GM18499 (cell line): ENCODE measurements around the gene EPHA2.
"Not testable (repeated sequence)": the region's sequence is repeated elsewhere in the genome, so short reads cannot be mapped to it uniquely, and the experiment has no call there.

ENCODE experiments used
- ATAC-seq: cut with Tn5 transposase; IDR thresholded peaks from one replicate; pipeline ENCODE4 v1.9.1; 2021; ENCODE audit warnings: moderate number of reproducible peaks; ENCODE audit not compliant: insufficient read depth, unreplicated experiment

The EPHA2 gene

DNA sequence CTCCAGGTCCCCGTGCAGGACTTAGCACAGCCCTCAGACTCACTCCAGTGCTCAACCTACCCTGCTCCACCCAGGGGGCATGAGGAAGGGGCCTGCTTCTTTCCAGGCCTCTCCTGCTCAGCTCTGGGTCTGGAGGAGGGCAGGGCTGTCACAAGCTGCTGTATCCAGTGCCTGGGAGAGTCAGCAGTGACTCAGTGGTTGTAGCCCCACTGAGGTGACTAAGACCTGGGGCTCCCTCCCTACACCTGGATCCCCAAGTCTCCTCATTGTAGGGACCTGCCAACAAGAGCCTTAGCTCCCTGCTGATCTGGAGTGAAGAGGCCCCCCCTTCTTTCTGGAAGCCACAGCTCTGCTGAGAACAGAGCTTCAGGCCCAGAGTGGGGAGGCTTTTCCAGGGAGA, 46.3 kb downstream of the EPHA2 start:
- ATAC-seq, result no peak

- not testable (repeated sequence) for ATAC-seq
These were observed 48.8 kb downstream of the EPHA2 start for GRCh38 chr1:16107039-16107438.

- no peak for ATAC-seq
These were observed 54.2 kb downstream of the EPHA2 start for GRCh38 chr1:16101623-16102022.

DNA sequence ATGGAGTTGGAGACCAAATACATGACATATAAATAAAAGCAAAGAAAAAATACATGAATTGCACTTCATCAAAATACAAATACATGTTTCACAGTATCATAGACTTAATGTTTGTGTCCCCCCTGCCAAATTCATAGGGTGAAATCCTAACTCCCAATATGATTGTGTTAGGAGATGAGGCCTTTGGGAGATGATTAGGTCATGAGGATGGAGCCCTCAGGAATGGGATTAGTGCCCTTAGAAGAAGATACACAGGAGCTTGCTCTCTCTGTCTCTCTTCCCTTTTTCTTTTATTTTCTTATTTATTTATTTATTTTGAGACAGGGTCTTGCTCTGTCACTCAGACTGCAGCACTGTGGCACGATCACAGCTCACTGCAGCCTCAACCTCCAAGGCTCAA, 56.5 kb downstream of the EPHA2 start:
- no peak for ATAC-seq

- ATAC-seq, result no peak
These were observed 60.4 kb downstream of the EPHA2 start for GRCh38 chr1:16095447-16095846.

DNA sequence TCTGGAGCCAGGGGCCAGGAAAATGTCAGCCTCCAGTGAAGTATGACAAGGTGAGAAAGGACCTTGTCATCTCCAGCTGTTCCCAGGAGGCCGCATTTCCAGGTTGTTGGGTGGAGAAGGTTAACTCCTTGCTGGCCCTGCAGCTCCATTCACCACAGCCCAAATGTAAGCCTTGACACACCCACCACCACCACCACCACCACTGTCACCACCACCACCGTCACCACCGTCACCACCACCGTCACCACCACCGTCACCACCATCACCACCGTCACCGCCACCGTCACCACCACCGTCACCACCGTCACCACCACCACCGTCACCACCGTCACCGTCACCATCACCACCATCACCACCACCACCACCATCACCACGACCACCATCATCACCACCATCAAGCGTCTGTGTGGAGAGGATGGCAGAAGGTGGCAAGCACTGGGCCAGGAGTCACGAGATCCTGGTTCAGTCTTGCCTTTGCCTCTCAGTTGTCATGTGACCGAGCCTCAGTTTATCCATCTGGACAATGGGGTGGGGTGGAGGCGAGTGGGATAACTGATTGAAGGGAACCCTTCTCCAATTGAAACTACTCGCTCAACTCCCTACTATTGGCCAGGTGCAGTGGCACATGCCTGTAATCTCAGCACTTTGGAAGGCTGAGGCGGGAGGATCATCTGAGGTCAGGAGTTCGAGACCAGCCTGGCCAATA, 61.3 kb downstream of the EPHA2 start:
- ATAC-seq, result no peak

DNA sequence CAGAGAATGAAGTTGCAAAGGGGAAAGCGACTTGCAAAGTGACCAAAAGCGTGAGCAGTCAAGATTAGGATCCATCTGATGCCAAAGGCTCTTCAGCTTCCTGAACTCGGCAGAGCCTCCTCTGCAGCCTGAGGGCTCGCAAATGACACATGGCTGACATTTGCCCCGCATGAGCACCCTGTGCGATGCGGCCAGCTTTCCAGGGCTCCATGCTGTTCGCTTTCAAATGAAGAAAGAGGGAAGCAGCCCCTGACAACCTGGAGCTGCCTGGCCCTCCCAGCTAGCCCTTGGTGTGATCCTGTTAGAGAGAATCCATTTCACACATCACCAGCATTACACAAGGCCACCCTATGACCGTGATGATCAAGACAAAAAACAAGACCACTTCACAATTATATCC, 62.3 kb downstream of the EPHA2 start:
- no peak for ATAC-seq

DNA sequence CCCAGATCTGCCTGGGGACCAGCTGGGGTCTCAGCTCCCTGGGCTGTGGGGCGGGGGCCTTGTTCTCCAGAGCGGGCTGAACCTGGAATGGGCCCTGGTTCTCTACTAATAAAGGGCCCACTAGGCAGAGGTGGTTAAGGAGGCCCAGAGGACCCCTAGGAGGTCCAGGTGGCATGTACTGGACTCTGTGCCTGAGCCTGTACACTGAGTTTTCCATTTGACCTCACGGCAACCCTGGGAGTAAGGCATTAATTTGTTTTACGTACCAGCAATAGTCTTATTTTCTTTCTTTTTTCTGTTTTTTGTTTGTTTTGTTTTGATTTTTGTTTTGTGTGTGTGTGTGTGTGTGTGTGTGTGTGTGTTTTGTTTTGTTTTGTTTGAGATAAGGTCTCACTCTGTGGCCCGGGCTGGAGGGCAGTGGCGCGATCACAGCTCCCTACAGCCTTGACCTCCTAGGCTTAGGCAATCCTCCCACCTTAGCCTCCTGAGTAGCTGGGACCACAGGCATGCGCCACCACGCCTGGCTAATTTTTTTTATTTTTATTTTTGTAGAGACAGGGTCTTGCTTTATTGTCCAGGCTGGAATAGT, 62.9 kb downstream of the EPHA2 start:
- ATAC-seq, result no peak

GRCh38 chr1:16092097-16092922, 63.6 kb downstream of the EPHA2 start:
- no peak for ATAC-seq

- ATAC-seq, result no peak
These were observed 64.6 kb downstream of the EPHA2 start for GRCh38 chr1:16091296-16091695.

GRCh38 chr1:16090076-16090826, 65.6 kb downstream of the EPHA2 start:
- ATAC-seq, result no peak

GRCh38 chr1:16088996-16089395, 66.9 kb downstream of the EPHA2 start:
- ATAC-seq, result no peak

- no peak for ATAC-seq
These were observed 67.4 kb downstream of the EPHA2 start for GRCh38 chr1:16088351-16088911.

DNA sequence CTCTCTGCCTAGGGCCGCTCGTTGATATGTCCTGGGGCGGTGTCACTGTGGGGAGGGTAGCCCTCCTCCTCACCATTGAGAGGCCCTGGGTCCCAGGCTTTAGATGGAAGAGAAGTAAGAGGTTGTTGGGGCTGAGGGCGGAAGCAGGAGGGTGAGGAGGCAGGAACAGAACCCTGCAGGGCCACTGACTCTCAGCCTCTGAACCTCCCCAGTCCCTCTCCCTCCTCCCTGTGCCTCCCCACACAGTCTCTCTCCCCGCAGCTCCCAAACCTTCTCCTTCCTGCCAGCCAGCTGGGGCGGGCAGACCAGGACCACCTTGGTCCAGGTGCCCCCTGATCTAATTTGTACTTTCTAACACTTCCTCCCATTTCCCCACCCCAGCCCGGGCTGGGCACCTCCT, 68.1 kb downstream of the EPHA2 start:
- no peak for ATAC-seq

DNA sequence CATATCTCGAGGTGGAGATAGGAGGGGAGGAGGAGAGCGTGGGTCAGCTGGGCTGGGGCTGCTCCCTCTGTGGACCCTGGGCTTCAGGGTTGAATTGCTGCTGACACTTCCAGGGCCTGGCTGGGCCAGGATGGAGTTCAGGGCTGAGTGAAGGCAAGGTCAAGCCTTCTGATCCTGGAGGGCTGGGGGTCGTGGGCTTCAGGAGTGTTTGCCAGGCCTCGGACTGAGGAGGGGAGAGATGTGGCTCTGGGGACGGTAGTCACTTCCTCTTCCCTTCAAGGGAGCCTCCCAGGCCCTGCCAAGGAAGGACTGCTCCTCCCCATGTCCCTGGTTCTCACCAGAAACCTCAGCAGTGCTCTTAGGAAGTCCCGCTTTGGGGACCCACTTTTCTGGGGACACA, 70.3 kb downstream of the EPHA2 start:
- ATAC-seq, result no peak

DNA sequence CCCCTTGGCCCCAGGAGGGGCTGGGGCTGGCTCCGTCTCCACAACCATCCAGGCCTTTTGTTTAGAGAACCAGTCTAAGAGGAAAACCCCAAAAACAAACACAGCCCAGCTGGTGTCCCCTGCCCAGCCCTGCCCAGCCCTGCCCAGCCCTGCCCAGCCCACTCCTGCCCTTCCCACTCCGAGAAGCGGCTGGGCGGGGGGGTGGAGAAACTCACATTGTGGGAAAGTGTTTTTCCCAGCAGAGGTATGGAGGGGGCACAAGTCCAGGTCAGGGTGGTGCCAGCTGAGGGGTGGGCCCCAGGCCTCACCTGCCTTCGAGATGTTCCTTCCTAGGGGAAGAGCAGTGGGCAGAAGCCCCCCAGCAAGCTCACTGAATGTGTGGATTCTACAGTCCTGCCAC, 72.4 kb downstream of the EPHA2 start:
- no peak for ATAC-seq

GRCh38 chr1:16082283-16083038, 73.4 kb downstream of the EPHA2 start:
- no peak for ATAC-seq

- ATAC-seq, result no peak
These were observed 74.2 kb downstream of the EPHA2 start for GRCh38 chr1:16081636-16082035.

DNA sequence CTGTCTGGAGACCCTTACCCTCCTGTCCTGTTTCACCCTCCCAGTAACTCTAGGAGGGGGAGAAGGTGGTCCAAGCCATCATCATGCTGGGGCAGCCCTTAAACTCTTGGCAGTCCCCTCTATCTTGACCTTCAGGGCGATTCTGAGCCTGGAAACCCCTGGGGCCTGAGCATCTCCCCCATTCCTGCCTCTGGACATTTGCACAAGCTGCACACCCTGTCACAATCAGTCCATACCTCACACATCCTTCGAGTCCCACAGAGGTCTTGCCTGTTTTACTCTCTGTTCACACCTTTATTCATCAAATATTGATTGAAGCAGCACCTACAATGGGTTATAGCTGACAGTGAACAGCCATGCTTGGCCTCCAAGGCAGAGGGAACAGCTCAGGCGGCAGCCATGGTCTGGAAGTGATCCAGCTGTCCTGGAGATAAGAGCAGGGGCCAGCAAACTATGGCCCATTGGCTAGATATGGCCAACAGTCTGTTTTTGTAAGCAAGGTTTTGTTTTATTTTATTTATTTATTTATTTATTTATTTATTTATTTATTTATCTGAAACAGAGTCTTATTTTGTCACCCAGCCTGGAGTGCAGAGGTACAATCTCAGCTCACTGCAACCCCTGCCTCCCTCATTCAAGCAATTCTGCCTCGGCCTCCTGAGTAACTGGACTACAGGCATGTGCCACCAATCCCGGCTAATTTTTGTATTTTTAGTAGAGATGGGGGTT, 75.3 kb downstream of the EPHA2 start:
- no peak for ATAC-seq
